Inflammatory macrophage treated with lipopolysaccharide for 1 hour (primary cell): ENCODE measurements around the gene TNFRSF17.
A peak's percentile ranks its signal among the peaks of the same experiment; 100 is the strongest.

Source experiments
- DNase-seq, 2 donors: peaks; one replicate each; pipeline ENCODE4 v3.0.0-alpha.2; 2020 to 2022

TNFRSF17 gene

DNA sequence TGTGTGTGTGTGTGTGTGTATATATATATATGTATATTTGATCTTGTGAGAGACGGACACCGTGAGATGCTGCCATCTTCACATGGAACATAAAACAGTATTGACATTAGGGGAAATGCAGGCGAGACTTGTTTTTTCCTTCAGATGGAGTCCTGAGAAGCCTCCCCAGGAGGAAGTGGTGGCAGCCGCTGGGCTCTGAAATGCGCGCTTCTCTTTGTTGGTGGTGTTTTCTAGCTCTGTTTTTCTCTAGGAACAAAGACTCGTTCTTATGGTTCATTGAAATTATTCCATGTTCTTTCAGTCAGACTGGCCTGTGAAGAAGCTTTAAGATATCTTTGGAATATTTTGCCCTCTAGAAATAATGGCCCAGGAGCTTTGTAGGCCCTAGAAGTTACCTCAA is 44.5 kb downstream of the TNFRSF17 start:
- DNase-seq: no peak

GRCh38 chr16:12009922-12010321 is 44.9 kb downstream of the TNFRSF17 start:
- DNase-seq: no peak

DNA sequence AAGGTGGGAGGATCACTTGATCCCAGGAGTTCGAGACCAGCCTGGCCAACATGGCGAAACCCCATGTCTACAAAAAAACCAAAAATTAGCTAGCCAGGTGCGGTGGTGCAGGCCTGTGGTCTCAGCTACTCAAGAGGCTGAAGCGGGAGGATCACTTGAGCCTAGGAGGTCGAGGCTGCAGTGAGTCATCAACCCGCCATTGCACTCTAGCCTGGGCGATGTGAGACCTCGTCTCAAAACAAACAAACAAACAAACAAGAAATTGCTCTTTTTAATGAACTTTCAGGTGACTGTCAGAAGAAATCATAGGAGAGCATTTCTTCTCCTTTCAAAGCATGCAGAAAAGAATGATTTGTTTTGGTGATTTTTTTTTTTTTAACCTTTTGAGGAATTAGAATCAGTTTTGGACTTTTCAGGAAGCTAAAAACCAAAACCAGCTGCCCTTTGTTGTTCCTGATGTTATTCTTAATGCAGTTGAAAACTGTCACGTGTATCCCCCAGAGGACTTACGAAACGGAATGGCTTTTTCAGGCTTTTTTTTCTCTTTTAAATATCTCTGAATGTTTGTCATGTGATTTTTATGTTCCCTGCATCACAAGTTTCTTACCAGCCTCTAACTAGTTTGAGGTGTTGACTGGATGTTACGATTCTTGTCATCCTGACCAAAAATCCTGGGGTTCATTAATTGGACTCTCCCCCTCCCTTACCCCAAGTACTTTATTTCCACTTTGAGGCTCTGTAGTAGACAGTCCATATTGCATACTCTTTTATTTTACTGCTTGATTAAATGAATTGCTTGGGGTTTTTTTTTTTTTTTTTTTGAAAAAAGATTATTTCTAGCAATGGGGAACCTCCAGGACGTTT is 45.6 kb downstream of the TNFRSF17 start:
- DNase-seq: peak; percentile 50 to 57

GRCh38 chr16:12011565-12011964 is 46.6 kb downstream of the TNFRSF17 start:
- no peak for DNase-seq

DNA sequence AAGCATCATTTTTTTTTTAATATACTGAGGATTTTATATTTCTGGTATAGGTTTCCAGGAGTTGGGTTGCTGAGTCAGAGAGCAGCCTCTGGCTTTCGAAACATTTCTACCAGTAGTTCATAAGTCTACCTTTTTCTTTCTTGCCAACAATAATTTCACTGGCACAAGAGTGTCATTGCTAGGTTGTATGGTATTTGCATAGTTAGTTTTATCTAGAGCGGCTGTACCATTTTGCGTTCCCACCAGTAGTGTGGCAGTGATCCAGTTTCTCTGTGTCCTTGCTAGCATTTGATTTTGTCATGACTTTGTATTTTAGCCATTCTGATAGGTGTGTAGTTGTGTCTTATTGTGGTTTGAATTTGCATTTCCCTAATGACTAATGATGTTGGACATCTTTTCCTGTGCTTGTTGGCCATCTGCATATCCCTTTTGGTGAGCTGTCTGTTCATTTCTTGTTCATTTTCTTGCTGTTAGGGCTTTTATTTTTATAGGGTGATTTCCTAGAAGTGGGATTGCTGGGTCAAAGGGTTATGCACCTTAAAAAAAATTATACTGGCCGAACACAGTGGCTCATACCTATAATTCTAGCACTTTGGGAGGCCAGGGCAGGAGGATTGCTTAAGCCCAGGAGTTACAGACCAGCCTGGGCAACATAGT is 51.4 kb downstream of the TNFRSF17 start:
- DNase-seq: no peak

DNA sequence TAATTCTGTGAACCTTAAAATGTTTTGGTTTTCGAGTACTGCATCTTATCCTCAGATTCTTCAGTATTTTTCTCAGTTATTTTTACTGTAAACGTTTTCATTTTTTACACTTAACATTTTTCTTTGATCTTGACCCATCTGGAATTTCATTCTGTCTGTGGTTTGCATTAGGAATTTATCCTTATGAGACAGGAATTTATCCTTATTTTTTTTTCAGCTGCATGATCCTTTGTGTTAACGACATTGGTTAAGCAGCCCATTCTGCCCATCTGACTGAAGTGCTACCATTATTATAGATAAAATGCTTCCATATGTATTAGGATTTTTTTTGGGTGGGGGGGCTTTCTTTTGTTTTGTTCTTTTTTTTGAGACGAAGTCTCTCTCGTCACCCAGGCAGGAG is 52.5 kb downstream of the TNFRSF17 start:
- DNase-seq: no peak
